ENCODE data around the gene BBC3.

BBC3 gene

GRCh38 chr19:47230054-47230920 is 712 bp downstream of the BBC3 start:
- peak; percentile 37 for DNase-seq

- DNase-seq, result peak; percentile 20
Measured at GRCh38 chr19:47229676-47230053, 1.3 kb downstream of the BBC3 start.

DNA sequence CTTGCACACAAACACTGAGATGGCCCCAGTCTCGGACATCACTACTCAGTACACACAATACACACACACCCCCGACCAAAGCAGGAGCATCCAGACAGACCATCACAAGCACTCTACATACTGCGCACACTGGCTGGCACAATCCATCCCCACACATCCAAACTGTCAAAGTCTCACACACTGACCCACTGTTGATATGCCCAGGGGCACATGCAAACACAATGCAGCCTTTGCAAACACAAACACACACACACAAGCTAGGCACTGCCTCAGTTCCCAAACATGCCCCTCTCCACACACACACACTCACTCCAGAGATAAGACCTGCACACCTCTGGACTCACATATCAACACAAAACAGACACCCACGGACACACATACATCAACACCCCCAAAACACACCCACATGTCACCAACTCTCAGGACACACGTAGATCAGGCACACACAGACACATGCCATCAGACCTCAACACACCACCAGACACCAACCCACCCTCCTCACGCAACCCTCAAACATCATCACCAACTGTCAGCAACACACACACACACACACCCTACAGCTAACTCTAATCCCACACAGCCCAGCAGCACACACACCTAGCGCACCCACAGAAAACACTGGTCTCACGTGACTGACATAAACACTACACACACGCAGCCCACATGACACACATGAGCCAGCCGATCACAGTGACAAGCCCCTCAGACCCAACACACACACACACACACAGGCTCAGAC is 1.9 kb downstream of the BBC3 start:
- DNase-seq, result no peak

DNA sequence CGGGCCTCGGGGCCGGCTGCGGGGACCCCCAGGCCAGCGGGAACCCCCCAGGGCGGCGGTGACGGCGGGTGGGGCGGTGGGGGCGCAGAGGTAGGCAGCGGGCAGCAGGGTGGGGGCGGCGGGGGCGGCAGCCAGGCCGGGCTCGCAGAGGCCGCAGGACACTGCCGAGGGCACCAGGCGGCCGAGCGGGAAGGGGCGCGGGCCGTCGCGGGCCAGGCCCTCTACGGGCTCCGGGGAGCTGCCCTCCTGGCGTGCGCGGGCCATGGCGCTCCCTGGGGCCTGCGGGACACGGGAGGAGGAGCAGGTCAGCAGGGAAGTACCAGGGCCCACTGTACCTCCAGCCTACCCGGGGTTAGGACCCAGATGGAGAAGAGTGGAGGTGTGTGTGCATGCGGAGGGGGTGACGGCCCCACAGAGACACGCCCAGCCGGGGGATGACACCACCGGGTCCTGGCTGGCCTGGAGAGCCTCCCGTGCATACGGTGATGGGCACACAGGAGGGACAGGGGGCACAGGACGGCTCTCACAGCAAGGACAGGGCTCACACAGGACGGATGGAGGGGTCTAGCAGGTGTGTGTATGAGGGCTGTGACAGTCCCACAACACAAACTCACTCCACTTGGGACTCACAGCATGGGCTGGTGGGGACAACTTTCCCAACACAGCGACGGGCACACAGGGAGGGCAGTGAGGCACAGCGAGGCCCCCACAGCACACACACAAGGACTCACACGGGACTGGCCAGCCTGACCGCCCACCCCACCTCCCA is 2.6 kb downstream of the BBC3 start:
- peak; percentile 75 for DNase-seq

GRCh38 chr19:47227352-47228167 is 3.4 kb downstream of the BBC3 start:
- peak; percentile 89 for DNase-seq

DNA sequence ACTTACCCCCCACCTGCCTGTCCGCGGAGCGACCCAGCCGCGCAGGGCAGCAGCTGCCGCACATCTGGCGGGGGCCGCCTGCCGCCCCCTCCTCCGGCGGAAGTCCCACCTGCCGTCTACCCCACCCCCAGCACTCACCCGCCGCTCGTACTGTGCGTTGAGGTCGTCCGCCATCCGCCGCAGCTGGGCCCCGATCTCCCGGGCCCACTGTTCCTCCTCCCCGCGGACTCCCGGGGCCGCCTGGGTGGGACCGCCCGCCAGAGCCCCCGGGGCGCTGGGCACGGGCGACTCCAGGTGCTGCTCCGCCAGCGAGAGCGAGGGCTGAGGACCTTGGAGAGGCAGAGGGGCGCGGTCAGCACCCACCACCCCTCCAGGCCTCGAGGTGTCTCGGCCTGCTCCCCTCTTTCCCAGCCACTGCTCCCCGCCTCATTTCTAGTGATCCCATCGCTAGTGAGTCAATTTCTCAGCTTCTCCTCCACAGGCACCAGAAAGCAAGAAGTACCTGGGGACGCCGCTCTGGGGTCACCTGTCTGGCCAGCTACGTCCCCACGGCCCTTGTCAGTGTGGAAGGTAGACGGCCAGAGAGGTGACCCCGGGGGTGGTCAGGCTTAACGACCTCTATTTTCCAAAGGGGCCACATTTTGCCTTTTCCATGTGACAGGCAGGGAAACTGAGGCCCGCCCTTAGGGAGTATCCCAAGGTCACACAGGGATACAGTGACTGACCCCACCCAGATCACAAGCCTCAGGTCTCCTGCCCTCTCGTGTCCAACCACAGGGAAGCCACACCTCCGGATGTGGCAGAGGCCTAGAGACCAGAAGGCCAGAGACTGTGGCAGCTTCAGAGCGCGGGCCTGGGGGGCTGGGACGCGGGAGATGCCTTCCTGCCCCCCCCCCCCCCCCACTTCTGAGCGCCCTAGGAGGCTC is 4.3 kb downstream of the BBC3 start:
- DNase-seq, result peak; percentile 85

GRCh38 chr19:47225746-47226425 is 5.1 kb downstream of the BBC3 start:
- DNase-seq, result peak; percentile 91

DNA sequence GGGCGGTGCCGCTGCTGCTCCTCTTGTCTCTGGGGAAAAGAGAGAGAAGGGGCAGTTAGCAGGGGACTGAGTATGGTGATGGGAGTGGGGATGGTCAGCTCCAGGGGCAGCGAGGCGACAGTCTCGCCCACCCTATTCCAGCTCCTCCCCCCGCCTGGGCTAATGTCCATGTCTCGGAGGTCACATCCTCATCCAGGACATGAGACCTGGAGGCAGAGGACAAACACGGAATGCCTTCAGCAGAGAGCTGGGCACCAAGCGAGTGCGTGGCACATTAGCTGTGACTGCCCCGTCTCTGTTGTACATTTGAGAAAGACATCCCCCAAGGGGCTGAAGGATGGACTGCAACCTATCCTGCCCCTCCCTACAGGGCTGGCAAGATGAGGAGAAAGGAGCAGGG is 9.1 kb downstream of the BBC3 start:
- no peak for DNase-seq

GRCh38 chr19:47221080-47221841 is 9.7 kb downstream of the BBC3 start:
- DNase-seq, result no peak

DNA sequence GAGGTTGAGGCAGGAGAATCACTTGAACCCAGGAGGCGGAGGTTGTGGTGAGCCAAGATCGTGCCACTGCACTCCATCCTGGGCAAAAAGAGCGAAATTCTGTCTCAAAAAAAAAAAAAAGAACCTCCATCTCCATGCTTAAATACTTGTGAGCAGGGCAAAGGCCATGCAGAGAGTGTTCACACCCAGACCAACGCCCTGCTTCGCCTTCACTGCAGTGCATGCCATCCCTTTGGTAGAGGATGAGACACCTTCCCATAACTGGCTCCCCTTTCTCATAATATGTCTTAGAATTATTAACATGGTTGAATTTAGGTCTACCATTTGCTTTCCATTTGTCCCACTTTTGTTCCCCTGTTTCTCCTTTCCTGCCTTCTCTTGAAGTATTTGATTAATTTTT is 15.4 kb downstream of the BBC3 start:
- no peak for DNase-seq

GRCh38 chr19:47210689-47211316 is 20.2 kb downstream of the BBC3 start:
- peak; percentile 74 for DNase-seq

- DNase-seq, result no peak
Measured at GRCh38 chr19:47210180-47210490, 20.9 kb downstream of the BBC3 start.

DNA sequence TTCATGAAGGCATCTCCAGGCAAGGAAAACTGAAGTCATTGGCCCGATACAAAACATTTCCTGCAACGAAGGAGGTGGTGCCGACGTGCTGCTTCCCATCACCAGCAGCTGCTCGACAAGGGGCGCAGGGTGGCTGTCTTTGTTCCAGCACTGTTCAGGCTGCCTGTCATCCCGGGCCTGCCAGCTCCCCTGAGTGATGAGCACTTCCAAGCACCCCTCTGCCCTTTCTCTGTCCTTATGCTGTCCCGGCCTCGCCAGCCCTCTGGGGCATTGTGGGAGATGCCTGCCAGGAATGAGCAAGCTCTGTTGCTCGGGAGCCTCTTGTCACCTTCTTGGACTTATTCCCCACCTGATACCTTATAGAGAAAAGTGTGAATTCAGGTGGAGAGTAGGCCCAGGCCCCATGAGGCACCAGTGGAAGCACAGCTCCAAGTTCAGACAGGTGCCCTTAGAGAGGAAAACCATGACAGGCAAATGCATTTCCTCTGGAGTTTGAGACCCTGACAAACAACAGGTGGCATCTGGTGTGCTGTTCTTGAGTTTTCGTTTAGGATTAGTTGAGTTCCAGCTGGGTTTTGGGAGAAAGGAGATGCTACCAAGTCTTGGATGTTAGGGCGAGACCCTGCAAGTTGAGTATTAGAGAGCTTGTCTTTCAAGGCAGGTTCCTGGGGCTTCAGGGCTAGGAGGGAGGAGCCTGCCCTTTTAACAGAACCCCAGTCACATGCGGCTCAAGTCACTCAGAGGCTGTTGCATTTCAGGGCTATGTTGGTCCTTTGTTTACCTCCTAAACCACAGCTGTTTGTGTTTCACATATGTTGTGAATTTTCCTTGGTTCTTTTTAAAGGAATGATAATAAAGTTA is 21.4 kb downstream of the BBC3 start:
- no peak for DNase-seq

- DNase-seq, result no peak
Measured at GRCh38 chr19:47203254-47203653, 27.7 kb downstream of the BBC3 start.

DNA sequence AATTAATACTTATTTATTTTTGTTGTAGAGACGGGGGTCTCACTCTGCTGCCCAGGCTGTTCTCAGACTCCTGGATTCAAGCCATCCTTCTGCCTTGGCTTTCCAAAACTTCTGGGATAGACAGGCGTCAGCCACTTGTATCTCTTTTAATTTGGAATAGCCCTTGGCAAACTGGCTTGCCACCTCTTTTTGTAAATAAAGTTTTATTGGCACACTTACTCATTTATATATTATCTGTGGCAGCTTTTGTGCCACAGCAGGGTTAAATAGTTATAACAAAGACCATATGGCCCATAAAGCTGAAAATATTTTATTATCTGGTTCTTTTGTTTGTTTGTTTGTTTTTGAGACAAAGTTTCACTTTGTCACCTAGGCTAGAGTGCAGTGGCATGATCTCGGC is 30.5 kb downstream of the BBC3 start:
- DNase-seq, result no peak

GRCh38 chr19:47197141-47197540 is 33.9 kb downstream of the BBC3 start:
- no peak for DNase-seq

- no peak for DNase-seq
Measured at GRCh38 chr19:47195434-47195833, 35.6 kb downstream of the BBC3 start.

DNA sequence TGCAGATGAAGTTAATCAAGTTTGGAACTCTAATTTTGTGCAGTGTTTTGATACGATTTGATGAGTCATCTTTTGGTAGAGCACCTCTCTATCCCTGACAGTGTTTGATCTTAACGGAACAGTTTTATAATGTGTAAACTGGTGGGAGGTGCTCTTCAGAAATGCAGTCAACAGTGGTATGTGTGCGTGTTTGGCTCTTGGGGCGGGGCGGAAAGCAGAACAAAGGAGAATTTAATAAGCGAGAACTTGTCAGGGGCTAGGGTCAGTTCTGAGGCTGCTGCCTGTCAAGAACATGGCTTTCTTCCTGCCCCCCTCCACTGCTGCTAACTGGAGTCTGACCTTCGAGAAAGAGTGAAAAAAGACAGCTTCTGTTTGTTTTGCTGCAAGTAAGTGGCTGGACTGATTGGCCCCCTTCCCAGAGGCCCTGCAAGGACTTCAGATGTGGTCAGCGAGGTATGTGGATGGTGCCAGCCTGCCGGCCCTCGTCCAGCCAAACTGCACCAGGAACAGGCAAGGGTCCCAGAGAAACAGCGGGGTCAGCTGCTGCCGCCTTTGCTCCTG is 40.8 kb downstream of the BBC3 start:
- DNase-seq, result no peak

All from NCI-H146 (cell line).